ENCODE measurements around the gene PLXNA4. TPM values are rescaled to one million over a fixed set of nuclear protein-coding genes. Genes with fewer than 3 reads are reported as not detected.

PLXNA4 gene
- total and polyA plus RNA-seq, 2 donors (not counting 1 experiment from before 2014, with no cell fraction given) = not detected

- Histone ChIP-seq H3K9ac (ENCODE audit: low read length) (no peak overlapping the region), H3K4me2 (replicated peaks; ENCODE audit: low read depth, low read length, poor library complexity, severe bottlenecking) (no peak overlapping the region), H3K9me3 (ENCODE audit: control extremely low read depth in 1 of 3, control insufficient read depth in 2 of 3, insufficient read depth in 1 of 3, low read length in 2 of 3) (no peaks in the 10 kb centered on the region), H3K27me3 (replicated peaks in 1 of 4; ENCODE audit: control extremely low read depth in 1 of 4, control insufficient read depth in 3 of 4, insufficient read depth in 4 of 4, low read length in 3 of 4) (no peaks in the 10 kb centered on the region), H2AFZ (ENCODE audit: insufficient read depth, low read depth, low read length, poor library complexity, severe bottlenecking) (no peak overlapping the region), H3K27ac (ENCODE audit: low read length in 2 of 2) (no peak overlapping the region), H3K4me1 (ENCODE audit: control insufficient read depth in 2 of 2, insufficient read depth in 2 of 2, low read length in 2 of 2) (no peaks in the 10 kb centered on the region), H3K36me3 (replicated peaks in 1 of 2; ENCODE audit: control extremely low read depth in 1 of 2, control insufficient read depth in 1 of 2, extremely low read depth in 1 of 2, insufficient read depth in 2 of 2, low read length in 1 of 2) (no peaks in the 10 kb centered on the region), H3K4me3 (ENCODE audit: control extremely low read depth in 1 of 5, extremely low read depth in 1 of 5, insufficient read depth in 1 of 5, low read depth in 2 of 5, low read length in 4 of 5) (no peak overlapping the region), H3K79me2 (ENCODE audit: control insufficient read depth, insufficient read depth, low read length) (no peaks in the 10 kb centered on the region), H4K20me1 (ENCODE audit: control insufficient read depth, insufficient read depth, low read length, poor library complexity, severe bottlenecking) (no peaks in the 10 kb centered on the region)
- H3K4me1 Mint-ChIP-seq = no peaks in the 10 kb centered on the region
- ATAC-seq (ENCODE audit: low read depth) (no peak), DNase-seq (no peak)
- no peak overlapping the region for H3K4me3 Mint-ChIP-seq
- CTCF ChIA-PET = no interaction called here
- no peaks in the 10 kb centered on the region for H3K9me3 Mint-ChIP-seq (ENCODE audit: insufficient read depth)
- H3K27ac Mint-ChIP-seq = no peak overlapping the region
- POLR2A ChIA-PET = no interaction called here
- intact Hi-C loops (cut with micrococcal nuclease) = no loop called here
- TF ChIP-seq, protein P1, sequence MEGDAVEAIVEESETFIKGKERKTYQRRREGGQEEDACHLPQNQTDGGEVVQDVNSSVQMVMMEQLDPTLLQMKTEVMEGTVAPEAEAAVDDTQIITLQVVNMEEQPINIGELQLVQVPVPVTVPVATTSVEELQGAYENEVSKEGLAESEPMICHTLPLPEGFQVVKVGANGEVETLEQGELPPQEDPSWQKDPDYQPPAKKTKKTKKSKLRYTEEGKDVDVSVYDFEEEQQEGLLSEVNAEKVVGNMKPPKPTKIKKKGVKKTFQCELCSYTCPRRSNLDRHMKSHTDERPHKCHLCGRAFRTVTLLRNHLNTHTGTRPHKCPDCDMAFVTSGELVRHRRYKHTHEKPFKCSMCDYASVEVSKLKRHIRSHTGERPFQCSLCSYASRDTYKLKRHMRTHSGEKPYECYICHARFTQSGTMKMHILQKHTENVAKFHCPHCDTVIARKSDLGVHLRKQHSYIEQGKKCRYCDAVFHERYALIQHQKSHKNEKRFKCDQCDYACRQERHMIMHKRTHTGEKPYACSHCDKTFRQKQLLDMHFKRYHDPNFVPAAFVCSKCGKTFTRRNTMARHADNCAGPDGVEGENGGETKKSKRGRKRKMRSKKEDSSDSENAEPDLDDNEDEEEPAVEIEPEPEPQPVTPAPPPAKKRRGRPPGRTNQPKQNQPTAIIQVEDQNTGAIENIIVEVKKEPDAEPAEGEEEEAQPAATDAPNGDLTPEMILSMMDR (IDR thresholded peaks at IDR 0.05) = no peak
- no peak for TF ChIP-seq EZH2 (IDR thresholded peaks at IDR 0.05; ENCODE audit: borderline replicate concordance, insufficient read depth, low read depth, low read length, poor library complexity, severe bottlenecking)
- no peaks in the 10 kb centered on the region for H3K27me3 Mint-ChIP-seq
- WGBS (ENCODE audit: insufficient coverage) = no CpG with 5 or more reads among the region's 3 CpGs
Observed at GRCh38 chr7:132276234-132276630, 300.0 kb downstream of the PLXNA4 start.

DNA sequence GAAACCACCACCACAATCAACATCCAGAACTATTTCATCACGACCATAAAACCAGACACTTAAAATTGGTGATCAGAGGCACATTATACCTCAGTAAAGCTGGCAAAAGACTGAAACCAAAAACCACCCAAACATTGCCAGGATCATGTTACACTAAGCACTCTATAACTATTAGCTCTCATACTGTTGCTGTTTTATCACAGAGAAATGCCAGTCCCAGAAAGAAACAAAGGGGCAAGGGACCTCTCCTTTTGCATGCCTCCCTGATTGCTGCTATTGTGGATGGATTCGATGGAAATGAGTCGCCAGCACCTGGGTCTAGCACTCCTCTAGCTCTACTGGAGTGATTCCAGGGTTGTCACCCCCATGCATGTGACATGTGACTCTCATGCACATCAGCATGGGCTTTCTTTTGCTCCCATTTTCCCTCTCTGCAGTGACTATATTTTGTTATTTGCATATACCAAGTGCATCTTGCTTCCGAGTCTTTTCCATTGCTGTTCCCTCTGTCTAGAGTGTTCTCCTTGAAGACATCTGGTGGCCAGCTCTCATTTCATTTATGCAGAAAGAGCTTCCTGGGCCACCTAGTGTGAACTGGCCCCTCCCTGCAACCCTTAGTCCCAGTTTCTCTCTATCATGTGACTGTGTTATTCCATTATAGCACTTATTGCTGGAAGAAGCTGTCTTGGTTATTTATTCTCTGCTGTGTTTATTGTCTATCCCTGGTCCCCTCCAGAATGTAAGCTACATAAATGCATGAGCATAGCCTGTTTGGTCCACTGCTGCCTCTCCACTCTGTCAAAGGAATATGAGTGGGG is 300.6 kb downstream of the PLXNA4 start:
- Histone ChIP-seq H3K36me3 (replicated peaks in 1 of 2; ENCODE audit: control extremely low read depth in 1 of 2, control insufficient read depth in 1 of 2, extremely low read depth in 1 of 2, insufficient read depth in 2 of 2, low read length in 1 of 2) (no peaks in the 10 kb centered on the region), H3K27ac (ENCODE audit: low read length in 2 of 2) (no peak overlapping the region), H2AFZ (ENCODE audit: insufficient read depth, low read depth, low read length, poor library complexity, severe bottlenecking) (no peak overlapping the region), H3K4me1 (ENCODE audit: control insufficient read depth in 2 of 2, insufficient read depth in 2 of 2, low read length in 2 of 2) (no peaks in the 10 kb centered on the region), H3K4me2 (replicated peaks; ENCODE audit: low read depth, low read length, poor library complexity, severe bottlenecking) (no peak overlapping the region), H3K9ac (ENCODE audit: low read length) (no peak overlapping the region), H3K4me3 (ENCODE audit: control extremely low read depth in 1 of 5, extremely low read depth in 1 of 5, insufficient read depth in 1 of 5, low read depth in 2 of 5, low read length in 4 of 5) (no peak overlapping the region), H3K9me3 (ENCODE audit: control extremely low read depth in 1 of 3, control insufficient read depth in 2 of 3, insufficient read depth in 1 of 3, low read length in 2 of 3) (no peaks in the 10 kb centered on the region), H4K20me1 (ENCODE audit: control insufficient read depth, insufficient read depth, low read length, poor library complexity, severe bottlenecking) (no peaks in the 10 kb centered on the region), H3K79me2 (ENCODE audit: control insufficient read depth, insufficient read depth, low read length) (no peaks in the 10 kb centered on the region), H3K27me3 (replicated peaks in 1 of 4; ENCODE audit: control extremely low read depth in 1 of 4, control insufficient read depth in 3 of 4, insufficient read depth in 4 of 4, low read length in 3 of 4) (no peaks in the 10 kb centered on the region)
- 83% methylated on average over 4 of the region's 4 CpGs for WGBS (ENCODE audit: insufficient coverage)
- H3K27ac Mint-ChIP-seq = no peak overlapping the region
- ChIA-PET CTCF (no interaction called here), POLR2A (no interaction called here)
- ATAC-seq (ENCODE audit: low read depth) = no peak
- H3K27me3 Mint-ChIP-seq = no peaks in the 10 kb centered on the region
- DNase-seq = no peak
- TF ChIP-seq EZH2 (IDR thresholded peaks at IDR 0.05; ENCODE audit: borderline replicate concordance, insufficient read depth, low read depth, low read length, poor library complexity, severe bottlenecking) = no peak
- TF ChIP-seq, protein P1 (IDR thresholded peaks at IDR 0.05) = no peak
- intact Hi-C loops (cut with micrococcal nuclease) = no loop called here
- no peaks in the 10 kb centered on the region for H3K4me1 Mint-ChIP-seq
- no peak overlapping the region for H3K4me3 Mint-ChIP-seq
- H3K9me3 Mint-ChIP-seq (ENCODE audit: insufficient read depth) = no peaks in the 10 kb centered on the region

Data from B cell (primary cell).